ENCODE results near the gene BCL2L12.

The BCL2L12 gene

GRCh38 chr19:49696115-49696514, 30.4 kb downstream of the BCL2L12 start:
- TF ChIP-seq EZH2phosphoT487 (conservative IDR thresholded peaks at IDR 0.05; ENCODE audit: low read length) (no peak), CTCF (IDR thresholded peaks at IDR 0.05; ENCODE audit: insufficient read depth, low read length, poor library complexity, severe bottlenecking) (no peak)
- Histone ChIP-seq H3K27ac (ENCODE audit: low read depth, low read length) (no peak overlapping the region), H3K9me3 (ENCODE audit: insufficient read depth, low read length) (no peaks in the 10 kb centered on the region), H3K4me3 (ENCODE audit: insufficient read depth, low read length, poor library complexity, severe bottlenecking) (no peak overlapping the region), H3K27me3 (ENCODE audit: low read length) (no peaks in the 10 kb centered on the region), H3K79me2 (ENCODE audit: insufficient read depth, low read length) (no peaks in the 10 kb centered on the region), H3K9ac (ENCODE audit: low read length) (no peak overlapping the region), H2AFZ (ENCODE audit: low read depth, low read length, severe bottlenecking) (no peak overlapping the region), H3K36me3 (ENCODE audit: low read length) (no peaks in the 10 kb centered on the region), H3K9me2 (replicated peaks; ENCODE audit: insufficient read depth, low read length) (no peaks in the 10 kb centered on the region), H4K20me1 (ENCODE audit: low read depth, low read length) (no peaks in the 10 kb centered on the region), H3F3A (ENCODE audit: insufficient read depth) (no peaks in the 10 kb centered on the region), H3K4me2 (ENCODE audit: low read depth, low read length, poor library complexity, severe bottlenecking) (no peak overlapping the region)

GRCh38 chr19:49696865-49697264, 31.1 kb downstream of the BCL2L12 start:
- H3F3A ChIP-seq (ENCODE audit: insufficient read depth), result no peaks in the 10 kb centered on the region
- H4K20me1 ChIP-seq (ENCODE audit: low read depth, low read length), result no peaks in the 10 kb centered on the region

GRCh38 chr19:49699364-49699763, 33.6 kb downstream of the BCL2L12 start:
- H3K4me3 ChIP-seq (ENCODE audit: insufficient read depth, low read length, poor library complexity, severe bottlenecking), result no peak overlapping the region
- no peaks in the 10 kb centered on the region for H4K20me1 ChIP-seq (ENCODE audit: low read depth, low read length)
- H3K9ac ChIP-seq (ENCODE audit: low read length), result no peak overlapping the region
- no peak overlapping the region for H3K27ac ChIP-seq (ENCODE audit: low read depth, low read length)
- no peaks in the 10 kb centered on the region for H3K27me3 ChIP-seq (ENCODE audit: low read length)
- no peaks in the 10 kb centered on the region for H3F3A ChIP-seq (ENCODE audit: insufficient read depth)
- H3K9me3 ChIP-seq (ENCODE audit: insufficient read depth, low read length), result no peaks in the 10 kb centered on the region
- no peaks in the 10 kb centered on the region for H3K79me2 ChIP-seq (ENCODE audit: insufficient read depth, low read length)
- no peaks in the 10 kb centered on the region for H3K36me3 ChIP-seq (ENCODE audit: low read length)
- TF ChIP-seq EZH2phosphoT487 (conservative IDR thresholded peaks at IDR 0.05; ENCODE audit: low read length), result no peak
- TF ChIP-seq CTCF (IDR thresholded peaks at IDR 0.05; ENCODE audit: insufficient read depth, low read length, poor library complexity, severe bottlenecking), result no peak
- H3K4me2 ChIP-seq (ENCODE audit: low read depth, low read length, poor library complexity, severe bottlenecking), result no peak overlapping the region
- H3K9me2 ChIP-seq (replicated peaks; ENCODE audit: insufficient read depth, low read length), result no peaks in the 10 kb centered on the region
- no peak overlapping the region for H2AFZ ChIP-seq (ENCODE audit: low read depth, low read length, severe bottlenecking)

More at GRCh38 chr19:49696865-49697264, 31.1 kb downstream of the BCL2L12 start:
- Histone ChIP-seq H3K27me3 (ENCODE audit: low read length) (no peaks in the 10 kb centered on the region), H3K9me3 (ENCODE audit: insufficient read depth, low read length) (no peaks in the 10 kb centered on the region), H3K9ac (ENCODE audit: low read length) (no peak overlapping the region), H3K9me2 (replicated peaks; ENCODE audit: insufficient read depth, low read length) (no peaks in the 10 kb centered on the region), H3K4me2 (ENCODE audit: low read depth, low read length, poor library complexity, severe bottlenecking) (no peak overlapping the region), H3K27ac (ENCODE audit: low read depth, low read length) (no peak overlapping the region), H2AFZ (ENCODE audit: low read depth, low read length, severe bottlenecking) (no peak overlapping the region), H3K36me3 (ENCODE audit: low read length) (no peaks in the 10 kb centered on the region), H3K79me2 (ENCODE audit: insufficient read depth, low read length) (no peaks in the 10 kb centered on the region), H3K4me3 (ENCODE audit: insufficient read depth, low read length, poor library complexity, severe bottlenecking) (no peak overlapping the region)
- no peak for TF ChIP-seq EZH2phosphoT487 (conservative IDR thresholded peaks at IDR 0.05; ENCODE audit: low read length)
- TF ChIP-seq CTCF (IDR thresholded peaks at IDR 0.05; ENCODE audit: insufficient read depth, low read length, poor library complexity, severe bottlenecking), result no peak
